NB4 (cell line): ENCODE measurements around the gene CYP19A1.

ENCODE experiments used
- MAX ChIP-seq: IDR thresholded peaks from 2 replicates; pipeline ENCODE4 v1.6.1; 2011; ENCODE audit warnings: low read depth, low read length
- MYC ChIP-seq: IDR thresholded peaks from 2 replicates; pipeline ENCODE4 v1.6.1; 2011; ENCODE audit warnings: low read depth, low read length
- POLR2A ChIP-seq: IDR thresholded peaks from 2 replicates; pipeline ENCODE4 v1.6.1; 2011; ENCODE audit warnings: mild to moderate bottlenecking; ENCODE audit not compliant: insufficient read length; ENCODE audit errors: extremely low read depth
- TF ChIP-seq, protein P1 (sequence below): IDR thresholded peaks from one replicate; pipeline ENCODE4 v1.5.1; 2012; ENCODE audit warnings: low read depth, low read length

DNA sequence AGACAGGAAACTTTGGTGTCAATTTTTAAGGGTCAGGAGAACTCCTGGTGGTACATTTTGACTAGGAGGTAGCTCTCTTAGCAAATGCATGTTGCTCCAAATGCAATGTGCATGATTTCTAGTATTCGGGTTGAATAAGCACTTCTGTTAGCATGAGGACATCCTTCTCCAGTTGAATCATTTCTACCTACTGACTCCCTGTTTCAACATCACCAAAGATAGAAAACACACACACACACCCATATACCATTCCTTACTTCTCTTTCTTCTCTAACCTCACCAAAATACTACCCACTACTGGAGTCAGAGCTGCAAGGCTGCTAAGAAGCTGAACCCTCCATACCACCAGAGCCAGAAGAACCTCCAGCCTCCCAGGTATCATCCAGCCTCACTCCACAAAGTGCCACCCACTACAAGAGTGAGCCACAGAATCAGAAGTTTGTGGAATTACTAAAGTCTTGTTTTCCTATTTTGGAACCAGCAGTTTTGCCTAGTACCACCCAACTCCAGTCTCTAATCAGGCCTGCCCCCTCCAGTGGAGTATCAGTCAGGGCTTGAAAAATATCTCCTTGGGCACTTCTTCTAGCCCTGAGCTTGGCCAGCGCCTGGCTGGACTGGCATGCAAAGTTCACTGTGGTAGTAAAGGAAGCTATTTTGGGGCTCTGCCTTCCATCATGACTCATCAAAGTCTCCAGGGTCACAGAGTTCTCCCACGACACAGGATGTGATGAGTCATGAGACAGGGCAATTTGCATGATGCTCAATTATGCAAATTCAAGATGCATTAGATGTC is 110.3 kb downstream of the CYP19A1 start:
- TF ChIP-seq POLR2A (no peak), MYC (0 out of 2 replicates have a peak, but pooled peaks have one; percentile 46), MAX (peak; percentile 59)
- TF ChIP-seq, protein P1, sequence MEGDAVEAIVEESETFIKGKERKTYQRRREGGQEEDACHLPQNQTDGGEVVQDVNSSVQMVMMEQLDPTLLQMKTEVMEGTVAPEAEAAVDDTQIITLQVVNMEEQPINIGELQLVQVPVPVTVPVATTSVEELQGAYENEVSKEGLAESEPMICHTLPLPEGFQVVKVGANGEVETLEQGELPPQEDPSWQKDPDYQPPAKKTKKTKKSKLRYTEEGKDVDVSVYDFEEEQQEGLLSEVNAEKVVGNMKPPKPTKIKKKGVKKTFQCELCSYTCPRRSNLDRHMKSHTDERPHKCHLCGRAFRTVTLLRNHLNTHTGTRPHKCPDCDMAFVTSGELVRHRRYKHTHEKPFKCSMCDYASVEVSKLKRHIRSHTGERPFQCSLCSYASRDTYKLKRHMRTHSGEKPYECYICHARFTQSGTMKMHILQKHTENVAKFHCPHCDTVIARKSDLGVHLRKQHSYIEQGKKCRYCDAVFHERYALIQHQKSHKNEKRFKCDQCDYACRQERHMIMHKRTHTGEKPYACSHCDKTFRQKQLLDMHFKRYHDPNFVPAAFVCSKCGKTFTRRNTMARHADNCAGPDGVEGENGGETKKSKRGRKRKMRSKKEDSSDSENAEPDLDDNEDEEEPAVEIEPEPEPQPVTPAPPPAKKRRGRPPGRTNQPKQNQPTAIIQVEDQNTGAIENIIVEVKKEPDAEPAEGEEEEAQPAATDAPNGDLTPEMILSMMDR = no peak
